ENCODE results near the gene CD80. TPM values are rescaled to one million over a fixed set of nuclear protein-coding genes. Genes with fewer than 3 reads are reported as not detected.

CD80 gene
- total and polyA plus RNA-seq, 9 of the 15 experiments (the other 6 are each of a cell fraction or from before 2014, with no cell fraction given): 3.0 to 8.2 (median 5.7) TPM

DNA sequence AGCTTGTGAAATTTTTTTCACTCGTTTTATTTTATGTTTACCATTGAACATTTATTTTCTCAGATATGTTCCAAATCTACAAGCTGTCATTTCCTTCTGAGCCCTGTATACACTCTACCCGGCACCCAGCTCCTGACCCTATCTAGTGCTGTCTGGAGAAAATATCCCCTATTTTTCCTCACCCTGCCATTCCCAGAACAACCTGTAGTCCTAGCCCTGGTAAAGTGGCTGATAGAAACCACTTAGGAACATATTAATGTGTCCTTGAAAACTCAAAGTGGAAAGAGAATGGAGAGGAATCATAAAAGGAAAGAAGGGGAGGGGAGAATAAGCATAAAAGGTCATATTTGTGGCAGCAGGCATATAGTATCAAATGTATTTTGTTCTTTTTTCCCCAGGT, 69.3 kb downstream of the CD80 start:
- no peaks in the 10 kb centered on the region for H3K4me1 ChIP-seq (replicated peaks in 1 of 2; ENCODE audit: control insufficient read depth in 2 of 2, insufficient read depth in 2 of 2, low read length in 2 of 2)
- no peak overlapping the region for H2AFZ ChIP-seq (ENCODE audit: low read depth, low read length)
- DNase-seq (ENCODE audit: extremely low read depth in 1 of 4, low spot score in 3 of 4) (no peak), ATAC-seq (peak; percentile 42; the same call in 1 of the 3 replicates), FAIRE-seq (no peak)
- no peak overlapping the region for H3K27ac ChIP-seq (ENCODE audit: extremely low read depth, low read depth, low read length)
- WGBS (ENCODE audit: insufficient coverage, low coverage, missing lambda C conversion rate): 87% methylated on average over 2 of the region's 2 CpGs
- no TSS peak for BruUV-seq (replicated peaks)
- H3K27me3 ChIP-seq (ENCODE audit: control insufficient read depth in 2 of 2, insufficient read depth in 2 of 2, low read length in 2 of 2): no peaks in the 10 kb centered on the region
- no peak overlapping the region for H3K4me3 ChIP-seq
- intact Hi-C loops (cut with micrococcal nuclease): no loop called here
- no peaks in the 10 kb centered on the region for H3K9me3 ChIP-seq (replicated peaks; ENCODE audit: control insufficient read depth, insufficient read depth, low read depth, low read length)
- no peaks in the 10 kb centered on the region for H4K20me1 ChIP-seq (replicated peaks; ENCODE audit: control insufficient read depth, insufficient read depth, low read length)
- no peak overlapping the region for H3K4me2 ChIP-seq (ENCODE audit: insufficient read depth, low read length)
- no peaks in the 10 kb centered on the region for H3K79me2 ChIP-seq (ENCODE audit: control insufficient read depth, insufficient read depth, low read length)
- ChIA-PET CTCF (ENCODE audit: low intra/inter-chr PET ratio) (no interaction called here), POLR2A (interaction anchor here (0.7 to 1.3 kb wide), 2 partner anchors 19 to 176 kb away, joined by 3 to 4 read pairs; no protein-coding TSS in a partner anchor)
- no peak overlapping the region for H3K9ac ChIP-seq (ENCODE audit: insufficient read depth in 1 of 2, low read depth in 2 of 2, low read length in 2 of 2)
- H3K9me1 ChIP-seq (ENCODE audit: control insufficient read depth, insufficient read depth, low read length): no peaks in the 10 kb centered on the region
- H3K36me3 ChIP-seq (ENCODE audit: control insufficient read depth, insufficient read depth, low read length): peaks cover 54% of the 10 kb centered on the region
- in situ Hi-C loops (cut with MboI): no loop called here
- TF ChIP-seq MED1 (CRISPR knock-in tag; IDR thresholded peaks at IDR 0.05; ENCODE audit: borderline replicate concordance) (no peak), ZNF699 (CRISPR knock-in tag; IDR thresholded peaks at IDR 0.05; ENCODE audit: insufficient replicate concordance) (no peak), CBX8 (IDR thresholded peaks at IDR 0.05; ENCODE audit: borderline replicate concordance, extremely low read depth, low read depth, low read length, poor library complexity, severe bottlenecking) (no peak), SMC3 (conservative IDR thresholded peaks at IDR 0.05; ENCODE audit: insufficient read depth, low read depth, low read length) (no peak), ZNF830 (CRISPR knock-in tag; IDR thresholded peaks at IDR 0.05) (no peak), EWSR1 (IDR thresholded peaks at IDR 0.05; ENCODE audit: borderline replicate concordance, low read depth, partially characterized antibody) (no peak)
- TF ChIP-seq, protein P1, sequence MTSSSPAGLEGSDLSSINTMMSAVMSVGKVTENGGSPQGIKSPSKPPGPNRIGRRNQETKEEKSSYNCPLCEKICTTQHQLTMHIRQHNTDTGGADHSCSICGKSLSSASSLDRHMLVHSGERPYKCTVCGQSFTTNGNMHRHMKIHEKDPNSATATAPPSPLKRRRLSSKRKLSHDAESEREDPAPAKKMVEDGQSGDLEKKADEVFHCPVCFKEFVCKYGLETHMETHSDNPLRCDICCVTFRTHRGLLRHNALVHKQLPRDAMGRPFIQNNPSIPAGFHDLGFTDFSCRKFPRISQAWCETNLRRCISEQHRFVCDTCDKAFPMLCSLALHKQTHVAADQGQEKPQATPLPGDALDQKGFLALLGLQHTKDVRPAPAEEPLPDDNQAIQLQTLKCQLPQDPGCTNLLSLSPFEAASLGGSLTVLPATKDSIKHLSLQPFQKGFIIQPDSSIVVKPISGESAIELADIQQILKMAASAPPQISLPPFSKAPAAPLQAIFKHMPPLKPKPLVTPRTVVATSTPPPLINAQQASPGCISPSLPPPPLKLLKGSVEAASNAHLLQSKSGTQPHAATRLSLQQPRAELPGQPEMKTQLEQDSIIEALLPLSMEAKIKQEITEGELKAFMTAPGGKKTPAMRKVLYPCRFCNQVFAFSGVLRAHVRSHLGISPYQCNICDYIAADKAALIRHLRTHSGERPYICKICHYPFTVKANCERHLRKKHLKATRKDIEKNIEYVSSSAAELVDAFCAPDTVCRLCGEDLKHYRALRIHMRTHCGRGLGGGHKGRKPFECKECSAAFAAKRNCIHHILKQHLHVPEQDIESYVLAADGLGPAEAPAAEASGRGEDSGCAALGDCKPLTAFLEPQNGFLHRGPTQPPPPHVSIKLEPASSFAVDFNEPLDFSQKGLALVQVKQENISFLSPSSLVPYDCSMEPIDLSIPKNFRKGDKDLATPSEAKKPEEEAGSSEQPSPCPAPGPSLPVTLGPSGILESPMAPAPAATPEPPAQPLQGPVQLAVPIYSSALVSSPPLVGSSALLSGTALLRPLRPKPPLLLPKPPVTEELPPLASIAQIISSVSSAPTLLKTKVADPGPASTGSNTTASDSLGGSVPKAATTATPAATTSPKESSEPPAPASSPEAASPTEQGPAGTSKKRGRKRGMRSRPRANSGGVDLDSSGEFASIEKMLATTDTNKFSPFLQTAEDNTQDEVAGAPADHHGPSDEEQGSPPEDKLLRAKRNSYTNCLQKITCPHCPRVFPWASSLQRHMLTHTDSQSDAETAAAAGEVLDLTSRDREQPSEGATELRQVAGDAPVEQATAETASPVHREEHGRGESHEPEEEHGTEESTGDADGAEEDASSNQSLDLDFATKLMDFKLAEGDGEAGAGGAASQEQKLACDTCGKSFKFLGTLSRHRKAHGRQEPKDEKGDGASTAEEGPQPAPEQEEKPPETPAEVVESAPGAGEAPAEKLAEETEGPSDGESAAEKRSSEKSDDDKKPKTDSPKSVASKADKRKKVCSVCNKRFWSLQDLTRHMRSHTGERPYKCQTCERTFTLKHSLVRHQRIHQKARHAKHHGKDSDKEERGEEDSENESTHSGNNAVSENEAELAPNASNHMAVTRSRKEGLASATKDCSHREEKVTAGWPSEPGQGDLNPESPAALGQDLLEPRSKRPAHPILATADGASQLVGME (CRISPR knock-in tag; IDR thresholded peaks at IDR 0.05): no peak
- TF ChIP-seq, protein P2, sequence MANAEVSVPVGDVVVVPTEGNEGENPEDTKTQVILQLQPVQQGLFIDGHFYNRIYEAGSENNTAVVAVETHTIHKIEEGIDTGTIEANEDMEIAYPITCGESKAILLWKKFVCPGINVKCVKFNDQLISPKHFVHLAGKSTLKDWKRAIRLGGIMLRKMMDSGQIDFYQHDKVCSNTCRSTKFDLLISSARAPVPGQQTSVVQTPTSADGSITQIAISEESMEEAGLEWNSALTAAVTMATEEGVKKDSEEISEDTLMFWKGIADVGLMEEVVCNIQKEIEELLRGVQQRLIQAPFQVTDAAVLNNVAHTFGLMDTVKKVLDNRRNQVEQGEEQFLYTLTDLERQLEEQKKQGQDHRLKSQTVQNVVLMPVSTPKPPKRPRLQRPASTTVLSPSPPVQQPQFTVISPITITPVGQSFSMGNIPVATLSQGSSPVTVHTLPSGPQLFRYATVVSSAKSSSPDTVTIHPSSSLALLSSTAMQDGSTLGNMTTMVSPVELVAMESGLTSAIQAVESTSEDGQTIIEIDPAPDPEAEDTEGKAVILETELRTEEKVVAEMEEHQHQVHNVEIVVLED (CRISPR knock-in tag; IDR thresholded peaks at IDR 0.05): no peak
- TF ChIP-seq, protein P3, sequence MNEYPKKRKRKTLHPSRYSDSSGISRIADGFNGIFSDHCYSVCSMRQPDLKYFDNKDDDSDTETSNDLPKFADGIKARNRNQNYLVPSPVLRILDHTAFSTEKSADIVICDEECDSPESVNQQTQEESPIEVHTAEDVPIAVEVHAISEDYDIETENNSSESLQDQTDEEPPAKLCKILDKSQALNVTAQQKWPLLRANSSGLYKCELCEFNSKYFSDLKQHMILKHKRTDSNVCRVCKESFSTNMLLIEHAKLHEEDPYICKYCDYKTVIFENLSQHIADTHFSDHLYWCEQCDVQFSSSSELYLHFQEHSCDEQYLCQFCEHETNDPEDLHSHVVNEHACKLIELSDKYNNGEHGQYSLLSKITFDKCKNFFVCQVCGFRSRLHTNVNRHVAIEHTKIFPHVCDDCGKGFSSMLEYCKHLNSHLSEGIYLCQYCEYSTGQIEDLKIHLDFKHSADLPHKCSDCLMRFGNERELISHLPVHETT (CRISPR knock-in tag; conservative IDR thresholded peaks at IDR 0.05 in 1 of 2, IDR thresholded peaks at IDR 0.05 in 1 of 2): no peak

All from K562 (cell line).